Measurements from ENCODE around the gene WFIKKN1. TPM values are rescaled to one million over a fixed set of nuclear protein-coding genes. Genes with fewer than 3 reads are reported as not detected.

WFIKKN1 gene
- total and polyA plus RNA-seq, 2 experiments from 2014 or later: 79.6 to 125 TPM

DNA sequence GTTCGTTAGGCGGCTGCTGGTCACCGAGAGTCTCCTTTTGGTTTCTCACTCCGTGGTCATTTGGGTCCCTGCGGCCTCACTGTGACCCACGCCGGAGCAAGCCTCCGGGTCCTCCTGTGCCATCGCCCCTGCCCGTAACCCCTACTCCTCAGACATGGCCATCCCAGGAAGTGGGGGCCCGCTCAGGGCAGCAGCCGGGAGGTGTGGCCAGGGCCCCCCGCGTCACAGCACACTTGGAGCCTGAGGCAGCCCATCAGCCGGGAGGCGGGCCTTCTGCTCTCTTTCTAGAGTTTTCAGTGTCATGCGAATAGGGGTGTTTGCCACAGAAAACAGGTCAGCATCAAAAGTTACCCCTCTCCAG, 7.9 kb upstream of the WFIKKN1 start:
- H3K4me3 ChIP-seq: no peak overlapping the region
- no peak for DNase-seq (ENCODE audit: low read depth in 1 of 2, low spot score in 1 of 2)
- TF ChIP-seq, protein P1, sequence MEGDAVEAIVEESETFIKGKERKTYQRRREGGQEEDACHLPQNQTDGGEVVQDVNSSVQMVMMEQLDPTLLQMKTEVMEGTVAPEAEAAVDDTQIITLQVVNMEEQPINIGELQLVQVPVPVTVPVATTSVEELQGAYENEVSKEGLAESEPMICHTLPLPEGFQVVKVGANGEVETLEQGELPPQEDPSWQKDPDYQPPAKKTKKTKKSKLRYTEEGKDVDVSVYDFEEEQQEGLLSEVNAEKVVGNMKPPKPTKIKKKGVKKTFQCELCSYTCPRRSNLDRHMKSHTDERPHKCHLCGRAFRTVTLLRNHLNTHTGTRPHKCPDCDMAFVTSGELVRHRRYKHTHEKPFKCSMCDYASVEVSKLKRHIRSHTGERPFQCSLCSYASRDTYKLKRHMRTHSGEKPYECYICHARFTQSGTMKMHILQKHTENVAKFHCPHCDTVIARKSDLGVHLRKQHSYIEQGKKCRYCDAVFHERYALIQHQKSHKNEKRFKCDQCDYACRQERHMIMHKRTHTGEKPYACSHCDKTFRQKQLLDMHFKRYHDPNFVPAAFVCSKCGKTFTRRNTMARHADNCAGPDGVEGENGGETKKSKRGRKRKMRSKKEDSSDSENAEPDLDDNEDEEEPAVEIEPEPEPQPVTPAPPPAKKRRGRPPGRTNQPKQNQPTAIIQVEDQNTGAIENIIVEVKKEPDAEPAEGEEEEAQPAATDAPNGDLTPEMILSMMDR (IDR thresholded peaks at IDR 0.05; ENCODE audit: low read depth, low read length): no peak
- no peak overlapping the region for H3K27ac ChIP-seq
- H3K36me3 ChIP-seq: peaks cover 3% of the 10 kb centered on the region
- peaks cover 8% of the 10 kb centered on the region for H3K4me1 ChIP-seq (ENCODE audit: low read depth)
- H3K9me3 ChIP-seq (ENCODE audit: low read depth): no peaks in the 10 kb centered on the region
- H3K27me3 ChIP-seq: no peaks in the 10 kb centered on the region

DNA sequence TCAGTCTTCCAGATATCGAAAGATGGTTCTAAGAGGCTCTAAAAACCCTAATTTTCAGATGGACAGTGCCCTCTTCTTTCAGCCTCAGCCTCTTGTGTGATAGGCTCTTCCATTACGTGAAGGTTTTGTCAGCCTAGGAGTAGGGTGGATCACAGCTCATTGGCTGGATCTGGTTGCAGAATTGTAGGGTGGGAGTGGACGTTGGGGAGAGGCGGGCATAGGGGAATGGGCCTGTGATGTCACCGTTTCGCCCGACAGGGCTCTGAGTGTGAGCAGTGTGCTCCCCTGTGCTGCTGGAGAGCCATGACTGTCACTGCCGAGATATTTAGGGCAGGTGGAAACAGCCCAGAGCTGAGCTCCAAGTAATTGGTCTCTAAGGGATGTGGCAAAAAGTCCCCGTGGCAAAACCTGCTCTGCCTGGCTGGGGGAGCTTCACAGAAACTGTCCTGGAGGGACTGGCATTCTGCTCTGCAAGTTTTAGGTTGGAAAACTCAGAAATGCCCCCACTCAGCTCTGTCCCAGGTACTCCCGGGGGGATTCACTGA, 6.2 kb upstream of the WFIKKN1 start:
- no peaks in the 10 kb centered on the region for H3K27me3 ChIP-seq
- H3K9me3 ChIP-seq (ENCODE audit: low read depth): no peaks in the 10 kb centered on the region
- TF ChIP-seq, protein P1 (IDR thresholded peaks at IDR 0.05; ENCODE audit: low read depth, low read length): no peak
- H3K27ac ChIP-seq: peak overlapping the region; percentile 73
- DNase-seq (ENCODE audit: low read depth in 1 of 2, low spot score in 1 of 2): no peak
- H3K4me3 ChIP-seq: no peak overlapping the region
- peaks cover 18% of the 10 kb centered on the region for H3K4me1 ChIP-seq (ENCODE audit: low read depth)
- H3K36me3 ChIP-seq: peaks cover 3% of the 10 kb centered on the region

DNA sequence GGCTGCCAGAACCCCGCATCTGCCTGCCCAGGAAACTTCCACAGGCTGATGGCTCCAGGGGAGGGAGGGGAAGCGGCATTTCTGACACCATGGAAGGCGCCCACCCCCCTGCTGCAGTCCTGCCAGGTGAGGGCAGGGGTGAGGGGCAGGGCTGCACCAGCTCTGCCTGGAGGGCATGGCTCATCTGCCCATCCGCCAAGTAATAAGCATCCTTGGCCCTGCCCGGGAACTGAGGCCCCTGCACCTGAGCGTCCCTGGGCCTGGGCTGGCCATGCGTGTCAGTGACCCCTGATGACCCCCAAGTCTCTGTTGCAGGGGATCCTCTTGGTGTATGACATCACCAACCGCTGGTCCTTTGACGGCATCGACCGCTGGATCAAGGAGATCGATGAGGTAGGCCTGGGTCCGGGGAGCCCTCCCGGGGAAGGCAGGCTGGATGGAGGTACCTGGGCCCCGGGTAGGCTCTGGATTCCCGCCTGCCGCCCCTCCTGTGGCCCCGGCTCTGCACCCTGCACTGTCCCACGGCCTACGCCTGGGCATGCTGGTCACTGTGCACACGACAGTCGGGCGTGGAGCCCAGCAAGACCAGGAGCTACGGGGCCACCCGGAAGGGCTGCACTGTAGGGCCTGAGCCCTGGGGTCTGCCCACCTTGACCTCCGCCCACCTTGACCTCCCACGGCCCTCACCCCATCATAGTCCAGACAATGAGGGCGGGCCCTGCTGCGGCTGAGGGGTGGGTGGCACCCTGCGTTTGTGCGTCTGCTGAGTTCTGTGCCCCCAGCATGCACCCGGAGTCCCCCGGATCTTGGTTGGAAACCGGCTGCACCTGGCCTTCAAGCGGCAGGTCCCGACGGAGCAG, 5.4 kb upstream of the WFIKKN1 start:
- no peaks in the 10 kb centered on the region for H3K9me3 ChIP-seq (ENCODE audit: low read depth)
- H3K4me1 ChIP-seq (ENCODE audit: low read depth): peaks cover 26% of the 10 kb centered on the region
- DNase-seq (ENCODE audit: low read depth in 1 of 2, low spot score in 1 of 2): no peak

DNA sequence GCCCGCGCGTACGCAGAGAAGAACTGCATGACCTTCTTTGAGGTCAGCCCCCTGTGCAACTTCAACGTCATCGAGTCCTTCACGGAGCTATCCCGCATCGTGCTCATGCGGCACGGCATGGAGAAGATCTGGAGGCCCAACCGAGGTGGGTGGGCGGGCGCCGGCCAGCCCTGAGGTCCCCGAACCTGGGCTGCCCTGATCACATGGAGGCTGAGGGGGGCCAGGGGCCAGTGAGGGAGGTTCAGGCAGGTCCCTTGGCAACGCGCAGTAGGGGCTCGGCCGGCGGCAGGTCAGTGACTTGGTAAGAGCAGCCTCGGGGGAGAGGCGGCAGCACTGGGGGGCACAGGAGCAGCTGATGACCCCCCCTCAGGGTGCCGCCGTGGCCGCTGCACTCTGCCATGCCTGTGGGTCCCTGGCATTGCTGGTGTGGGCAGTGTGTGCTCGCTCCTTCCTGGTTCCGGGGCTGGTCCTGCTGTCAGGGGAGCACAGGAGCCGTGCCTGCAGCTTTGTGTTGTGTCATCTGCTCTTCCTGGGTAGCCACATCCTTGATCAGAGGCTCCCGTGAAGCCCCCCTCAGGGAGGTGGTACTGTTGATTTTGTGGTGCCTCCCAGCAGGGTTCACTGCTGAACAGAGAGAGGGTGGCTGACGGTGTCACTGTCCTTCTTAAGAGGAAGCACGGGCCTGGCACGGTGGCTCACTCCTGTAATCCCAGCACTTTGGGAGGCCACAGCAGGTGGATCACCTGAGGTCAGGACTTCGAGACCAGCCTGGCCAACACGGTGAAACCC, 4.6 kb upstream of the WFIKKN1 start:
- no peaks in the 10 kb centered on the region for H3K27me3 ChIP-seq
- H3K9me3 ChIP-seq (ENCODE audit: low read depth): no peaks in the 10 kb centered on the region
- TF ChIP-seq, protein P1 (IDR thresholded peaks at IDR 0.05; ENCODE audit: low read depth, low read length): no peak
- H3K4me1 ChIP-seq (ENCODE audit: low read depth): peaks cover 28% of the 10 kb centered on the region
- H3K36me3 ChIP-seq: peaks cover 3% of the 10 kb centered on the region
- no peak overlapping the region for H3K4me3 ChIP-seq
- DNase-seq (ENCODE audit: low read depth in 1 of 2, low spot score in 1 of 2): no peak
- H3K27ac ChIP-seq: no peak overlapping the region

More for the DNA sequence above, 5.4 kb upstream of the WFIKKN1 start:
- no peaks in the 10 kb centered on the region for H3K27me3 ChIP-seq
- H3K36me3 ChIP-seq: peaks cover 3% of the 10 kb centered on the region
- TF ChIP-seq, protein P1 (IDR thresholded peaks at IDR 0.05; ENCODE audit: low read depth, low read length): no peak
- H3K27ac ChIP-seq: peak overlapping the region; percentile 73
- no peak overlapping the region for H3K4me3 ChIP-seq

DNA sequence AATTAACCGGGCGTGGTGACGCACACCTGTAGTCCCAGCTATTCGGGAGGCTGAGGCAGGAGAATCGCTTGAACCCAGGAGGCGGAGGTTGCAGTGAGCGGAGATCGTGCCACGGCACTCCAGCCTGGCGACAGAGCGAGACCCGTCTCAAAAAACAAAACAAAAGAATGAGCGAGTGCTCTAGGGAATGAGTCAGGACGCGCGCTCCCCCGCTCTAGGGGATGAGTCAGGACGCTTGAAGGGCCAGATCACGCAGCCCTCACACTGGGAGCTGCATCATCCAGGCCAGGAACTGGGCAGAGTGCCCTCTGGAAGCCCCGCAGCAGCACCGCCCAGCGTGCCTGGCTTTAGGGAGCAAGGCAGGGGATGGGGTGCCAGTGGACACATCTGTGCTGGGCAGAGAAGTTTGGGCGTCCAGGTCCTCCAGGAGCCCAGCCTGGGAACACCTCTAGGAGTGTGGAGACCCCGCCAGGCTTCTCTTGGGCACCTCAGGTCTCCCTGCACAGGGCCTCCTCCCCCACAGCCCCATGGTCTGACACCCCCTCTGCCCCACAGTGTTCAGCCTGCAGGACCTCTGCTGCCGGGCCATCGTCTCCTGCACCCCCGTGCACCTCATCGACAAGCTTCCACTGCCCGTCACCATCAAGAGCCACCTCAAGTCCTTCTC, 3.9 kb upstream of the WFIKKN1 start:
- Histone ChIP-seq H3K4me1 (ENCODE audit: low read depth) (peaks cover 31% of the 10 kb centered on the region), H3K9me3 (ENCODE audit: low read depth) (no peaks in the 10 kb centered on the region), H3K4me3 (no peak overlapping the region), H3K36me3 (peaks cover 3% of the 10 kb centered on the region), H3K27ac (no peak overlapping the region), H3K27me3 (no peaks in the 10 kb centered on the region)
- peak in 1 of 2 donors; percentile 96 for DNase-seq (ENCODE audit: low read depth in 1 of 2, low spot score in 1 of 2)
- TF ChIP-seq, protein P1 (IDR thresholded peaks at IDR 0.05; ENCODE audit: low read depth, low read length): no peak
